Measurements from ENCODE around the gene PAK3.

DNA sequence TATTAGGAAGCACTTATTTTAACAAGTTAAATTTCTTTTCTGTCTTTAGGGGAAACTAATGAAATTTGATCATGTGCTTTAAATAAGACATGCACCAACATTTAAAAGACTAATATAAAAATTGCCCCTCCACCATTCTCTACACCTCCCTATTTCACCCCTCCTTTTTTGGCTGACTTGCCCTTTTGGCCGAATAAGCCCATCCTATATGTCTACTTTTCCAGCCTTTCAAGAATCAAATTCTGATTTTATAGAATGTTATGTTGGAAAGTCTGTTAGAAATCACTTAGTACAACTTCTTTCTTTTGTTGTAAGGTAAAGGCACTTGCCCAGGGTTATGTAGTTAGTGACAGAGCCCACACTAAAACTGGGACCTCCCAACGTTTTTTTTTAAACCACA lies 172.5 kb downstream of the PAK3 start:
- TF ChIP-seq, protein P1, sequence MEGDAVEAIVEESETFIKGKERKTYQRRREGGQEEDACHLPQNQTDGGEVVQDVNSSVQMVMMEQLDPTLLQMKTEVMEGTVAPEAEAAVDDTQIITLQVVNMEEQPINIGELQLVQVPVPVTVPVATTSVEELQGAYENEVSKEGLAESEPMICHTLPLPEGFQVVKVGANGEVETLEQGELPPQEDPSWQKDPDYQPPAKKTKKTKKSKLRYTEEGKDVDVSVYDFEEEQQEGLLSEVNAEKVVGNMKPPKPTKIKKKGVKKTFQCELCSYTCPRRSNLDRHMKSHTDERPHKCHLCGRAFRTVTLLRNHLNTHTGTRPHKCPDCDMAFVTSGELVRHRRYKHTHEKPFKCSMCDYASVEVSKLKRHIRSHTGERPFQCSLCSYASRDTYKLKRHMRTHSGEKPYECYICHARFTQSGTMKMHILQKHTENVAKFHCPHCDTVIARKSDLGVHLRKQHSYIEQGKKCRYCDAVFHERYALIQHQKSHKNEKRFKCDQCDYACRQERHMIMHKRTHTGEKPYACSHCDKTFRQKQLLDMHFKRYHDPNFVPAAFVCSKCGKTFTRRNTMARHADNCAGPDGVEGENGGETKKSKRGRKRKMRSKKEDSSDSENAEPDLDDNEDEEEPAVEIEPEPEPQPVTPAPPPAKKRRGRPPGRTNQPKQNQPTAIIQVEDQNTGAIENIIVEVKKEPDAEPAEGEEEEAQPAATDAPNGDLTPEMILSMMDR (IDR thresholded peaks at IDR 0.05) = no peak
- TF ChIP-seq POLR2A (IDR thresholded peaks at IDR 0.05) (no peak), POLR2AphosphoS5 (IDR thresholded peaks at IDR 0.05) (no peak)
